RWPE2 (cell line): ENCODE measurements around the gene DKKL1.

Source experiments
- ATAC-seq: fragments of 200-7000 bp; cut with Tn5 transposase; 3 replicates; pipeline ENCODE4 v1.9.1; 2021; ENCODE audit warnings: low read depth
- DNase-seq: peaks from one replicate; pipeline ENCODE4 v3.0.0-alpha.2; 2020; ENCODE audit warnings: low spot score
- H3K27ac ChIP-seq: fragments of 450-650 bp; 2 replicates; pipeline ENCODE4 v1.5.1; 2017; ENCODE audit warnings: mild to moderate bottlenecking; ENCODE audit not compliant: poor library complexity, severe bottlenecking
- H3K27me3 ChIP-seq: fragments of 250-450 bp; sonication (Bioruptor Pico); 2 replicates; pipeline ENCODE4 v1.5.1; 2021; ENCODE audit warnings: mild to moderate bottlenecking, moderate library complexity; ENCODE audit not compliant: insufficient read depth, poor library complexity, severe bottlenecking
- H3K36me3 ChIP-seq: fragments of 250-450 bp; sonication (Bioruptor Pico); 2 replicates; pipeline ENCODE4 v1.5.1; 2020; ENCODE audit warnings: low read depth, mild to moderate bottlenecking, moderate library complexity
- H3K4me1 ChIP-seq: fragments of 250-450 bp; sonication (Bioruptor Pico); 2 replicates; pipeline ENCODE4 v1.5.1; 2021; ENCODE audit warnings: mild to moderate bottlenecking, moderate library complexity; ENCODE audit not compliant: insufficient read depth, poor library complexity, severe bottlenecking
- H3K4me3 ChIP-seq: fragments of 250-450 bp; sonication (Bioruptor Pico); 2 replicates; pipeline ENCODE4 v1.5.1; 2021; ENCODE audit warnings: mild to moderate bottlenecking, moderate library complexity; ENCODE audit not compliant: severe bottlenecking
- H3K9me3 ChIP-seq: fragments of 250-450 bp; sonication (Bioruptor Pico); 2 replicates; pipeline ENCODE4 v1.5.1; 2021; ENCODE audit warnings: mild to moderate bottlenecking, moderate library complexity; ENCODE audit not compliant: severe bottlenecking
- CTCF ChIP-seq: fragments of 450-650 bp; IDR thresholded peaks from one replicate; pipeline ENCODE4 v1.5.1; 2017; ENCODE audit warnings: mild to moderate bottlenecking, moderate library complexity; ENCODE audit not compliant: poor library complexity, severe bottlenecking

DKKL1 gene

GRCh38 chr19:49413348-49413747, 49.7 kb downstream of the DKKL1 start:
- Histone ChIP-seq H3K9me3 (no peaks in the 10 kb centered on the region), H3K27me3 (peaks cover 5% of the 10 kb centered on the region), H3K27ac (no peak overlapping the region), H3K4me1 (no peaks in the 10 kb centered on the region), H3K36me3 (no peaks in the 10 kb centered on the region), H3K4me3 (no peak overlapping the region)
- TF ChIP-seq CTCF: no peak
- no peak for ATAC-seq
- DNase-seq: no peak

- no peak for DNase-seq
- H3K27ac ChIP-seq: no peak overlapping the region
- no peak for TF ChIP-seq CTCF
- no peak for ATAC-seq
- H3K4me1 ChIP-seq: no peaks in the 10 kb centered on the region
- peaks cover 14% of the 10 kb centered on the region for H3K27me3 ChIP-seq
- no peaks in the 10 kb centered on the region for H3K36me3 ChIP-seq
- H3K4me3 ChIP-seq: no peak overlapping the region
- H3K9me3 ChIP-seq: no peaks in the 10 kb centered on the region
These were observed 50.6 kb downstream of the DKKL1 start for GRCh38 chr19:49414256-49414655.

- H3K27me3 ChIP-seq: peaks cover 24% of the 10 kb centered on the region
- no peak overlapping the region for H3K4me3 ChIP-seq
- H3K36me3 ChIP-seq: no peaks in the 10 kb centered on the region
- H3K4me1 ChIP-seq: no peaks in the 10 kb centered on the region
- no peak overlapping the region for H3K27ac ChIP-seq
- H3K9me3 ChIP-seq: no peaks in the 10 kb centered on the region
- DNase-seq (no peak), ATAC-seq (no peak)
- no peak for TF ChIP-seq CTCF
These were observed 51.6 kb downstream of the DKKL1 start for GRCh38 chr19:49415102-49415809.

- no peak overlapping the region for H3K4me3 ChIP-seq
- DNase-seq: no peak
- H3K9me3 ChIP-seq: no peaks in the 10 kb centered on the region
- no peak for TF ChIP-seq CTCF
- no peaks in the 10 kb centered on the region for H3K4me1 ChIP-seq
- no peaks in the 10 kb centered on the region for H3K36me3 ChIP-seq
- H3K27me3 ChIP-seq: peaks cover 29% of the 10 kb centered on the region
- no peak for ATAC-seq
- no peak overlapping the region for H3K27ac ChIP-seq
These were observed 52.1 kb downstream of the DKKL1 start for GRCh38 chr19:49415810-49416200.

GRCh38 chr19:49417088-49417487, 53.4 kb downstream of the DKKL1 start:
- TF ChIP-seq CTCF: no peak
- H3K36me3 ChIP-seq: no peaks in the 10 kb centered on the region
- no peaks in the 10 kb centered on the region for H3K4me1 ChIP-seq
- H3K27ac ChIP-seq: no peak overlapping the region
- H3K27me3 ChIP-seq: peaks cover 41% of the 10 kb centered on the region
- H3K4me3 ChIP-seq: no peak overlapping the region
- no peaks in the 10 kb centered on the region for H3K9me3 ChIP-seq
- no peak for DNase-seq
- ATAC-seq: no peak
